ENCODE data around the gene RNF4. TPM values are rescaled to one million over a fixed set of nuclear protein-coding genes. Genes with fewer than 3 reads are reported as not detected.
"Not testable (repeated sequence)": the region's sequence is repeated elsewhere in the genome, so short reads cannot be mapped to it uniquely, and the experiment has no call there.

RNF4 gene
- total RNA-seq, 8 experiments from 2014 or later: 37.5 to 70.3 (median 49.7) TPM

GRCh38 chr4:2451821-2452785, 16.8 kb upstream of the RNF4 start:
- Histone ChIP-seq H3K4me1 (replicated peaks in 1 of 2) (no peaks in the 10 kb centered on the region), H3K4me3 (no peak overlapping the region), H3K27ac (no peak overlapping the region)
- no peak for ATAC-seq (replicated peaks in 6 of 8)
- in situ Hi-C loops (cut with MboI; ENCODE audit: low pct_unique_long_range_greater_than_20kb in 2 of 9, low sequenced_read_pairs in 9 of 9, unreplicated experiment in 9 of 9): no loop called here
- WGBS, 10 experiments: 71 to 97% (median 83%) methylated on average over 2 to 4 of the region's 25 CpGs; no CpG with 5 or more reads in 5 of the 10 experiments

- in situ Hi-C loops (cut with MboI; ENCODE audit: low pct_unique_long_range_greater_than_20kb in 2 of 9, low sequenced_read_pairs in 9 of 9, unreplicated experiment in 9 of 9): no loop called here
- 50 to 100% (median 88%) methylated on average over 1 to 11 of the region's 24 CpGs; no CpG with 5 or more reads in 2 of the 10 experiments for whole genome bisulfite sequencing, 10 experiments
- no peak overlapping the region for H3K4me3 ChIP-seq
- ATAC-seq (replicated peaks in 6 of 8): no peak
- H3K27ac ChIP-seq: no peak overlapping the region
- H3K4me1 ChIP-seq (replicated peaks in 1 of 2): peaks cover 4 to 7% of the 10 kb centered on the region in 2 donors
These were observed 11.2 kb upstream of the RNF4 start for GRCh38 chr4:2457481-2458295.

GRCh38 chr4:2458546-2459491, 10.1 kb upstream of the RNF4 start:
- no peak for ATAC-seq (replicated peaks in 6 of 8)
- 75 to 100% (median 93%) methylated on average over 1 to 12 of the region's 38 CpGs; no CpG with 5 or more reads in 2 of the 10 experiments for WGBS, 10 experiments
- in situ Hi-C loops (cut with MboI; ENCODE audit: low pct_unique_long_range_greater_than_20kb in 2 of 9, low sequenced_read_pairs in 9 of 9, unreplicated experiment in 9 of 9): no loop called here
- H3K4me3 ChIP-seq: no peak overlapping the region
- no peak overlapping the region for H3K27ac ChIP-seq
- peaks cover 7 to 9% of the 10 kb centered on the region in 2 donors for H3K4me1 ChIP-seq (replicated peaks in 1 of 2)

- no peak for ATAC-seq (replicated peaks in 6 of 8)
- H3K27ac ChIP-seq: no peak overlapping the region
- no peak overlapping the region for H3K4me3 ChIP-seq
- in situ Hi-C loops (cut with MboI; ENCODE audit: low pct_unique_long_range_greater_than_20kb in 2 of 9, low sequenced_read_pairs in 9 of 9, unreplicated experiment in 9 of 9): no loop called here
- 92 to 100% (median 93%) methylated on average over 1 to 3 of the region's 19 CpGs; no CpG with 5 or more reads in 7 of the 10 experiments for WGBS, 10 experiments
- peaks cover 7 to 9% of the 10 kb centered on the region in 2 donors for H3K4me1 ChIP-seq (replicated peaks in 1 of 2)
These were observed 9.1 kb upstream of the RNF4 start for GRCh38 chr4:2459589-2460349.

GRCh38 chr4:2461246-2461960, 7.5 kb upstream of the RNF4 start:
- in situ Hi-C loops (cut with MboI; ENCODE audit: low pct_unique_long_range_greater_than_20kb in 2 of 9, low sequenced_read_pairs in 9 of 9, unreplicated experiment in 9 of 9): no loop called here
- Histone ChIP-seq H3K27ac (no peak overlapping the region), H3K4me3 (peak overlapping the region in 1 of 5 donors; percentile 49), H3K4me1 (replicated peaks in 1 of 2) (peaks cover 7 to 9% of the 10 kb centered on the region in 2 donors)
- ATAC-seq (replicated peaks in 6 of 8): no peak
- WGBS, 10 experiments: 0 to 100% (median 93%) methylated on average over 1 to 5 of the region's 15 CpGs; no CpG with 5 or more reads in 4 of the 10 experiments

- Histone ChIP-seq H3K27ac (peak overlapping the region; percentile 60 to 63), H3K4me3 (peak overlapping the region; percentile 44 to 55 (median 49)), H3K4me1 (replicated peaks in 1 of 2) (peaks cover 7 to 13% of the 10 kb centered on the region in 2 donors)
- in situ Hi-C loops (cut with MboI; ENCODE audit: low pct_unique_long_range_greater_than_20kb in 2 of 9, low sequenced_read_pairs in 9 of 9, unreplicated experiment in 9 of 9): no loop called here
- ATAC-seq (replicated peaks in 6 of 8): peak; percentile 92 to 96 (median 95)
- WGBS, 10 experiments: 0 to 60% (median 25%) methylated on average over 3 to 16 of the region's 99 CpGs; no CpG with 5 or more reads in 4 of the 10 experiments
These were observed 6.5 kb upstream of the RNF4 start for GRCh38 chr4:2462218-2462991.

- Histone ChIP-seq H3K4me3 (peak overlapping the region; percentile 44 to 55 (median 49)), H3K27ac (peak overlapping the region in 1 of 2 donors; percentile 60), H3K4me1 (replicated peaks in 1 of 2) (peaks cover 12 to 18% of the 10 kb centered on the region in 2 donors)
- 0 to 96% (median 44%) methylated on average over 1 to 9 of the region's 35 CpGs; no CpG with 5 or more reads in 5 of the 10 experiments for WGBS, 10 experiments
- no peak for ATAC-seq (replicated peaks in 6 of 8)
- in situ Hi-C loops (cut with MboI; ENCODE audit: low pct_unique_long_range_greater_than_20kb in 2 of 9, low sequenced_read_pairs in 9 of 9, unreplicated experiment in 9 of 9): no loop called here
These were observed 5.7 kb upstream of the RNF4 start for GRCh38 chr4:2462992-2463762.

GRCh38 chr4:2465032-2465431, 3.9 kb upstream of the RNF4 start:
- WGBS, 10 experiments: 80 to 100% (median 90%) methylated on average over 1 to 4 of the region's 6 CpGs; no CpG with 5 or more reads in 5 of the 10 experiments

GRCh38 chr4:2465544-2465943, 3.4 kb upstream of the RNF4 start:
- H3K4me3 ChIP-seq; H3K27ac ChIP-seq; ATAC-seq (replicated peaks in 6 of 8); in situ Hi-C loops (cut with MboI; ENCODE audit: low pct_unique_long_range_greater_than_20kb in 2 of 9, low sequenced_read_pairs in 9 of 9, unreplicated experiment in 9 of 9): not testable (repeated sequence)
- peaks cover 16 to 19% of the 10 kb centered on the region in 2 donors for H3K4me1 ChIP-seq (replicated peaks in 1 of 2)

More at GRCh38 chr4:2465032-2465431, 3.9 kb upstream of the RNF4 start:
- peaks cover 12 to 18% of the 10 kb centered on the region in 2 donors for H3K4me1 ChIP-seq (replicated peaks in 1 of 2)
- H3K4me3 ChIP-seq: no peak overlapping the region
- in situ Hi-C loops (cut with MboI; ENCODE audit: low pct_unique_long_range_greater_than_20kb in 2 of 9, low sequenced_read_pairs in 9 of 9, unreplicated experiment in 9 of 9): no loop called here
- no peak for ATAC-seq (replicated peaks in 6 of 8)
- H3K27ac ChIP-seq: no peak overlapping the region
